GM06990 (cell line): ENCODE measurements around the gene CCDC9B.

Experiments used
- DNase-seq: peaks from one replicate; pipeline ENCODE4 v3.0.0-alpha.2; 2011; ENCODE audit not compliant: insufficient read length; ENCODE audit errors: extremely low read depth
- H3K27me3 ChIP-seq: replicated peaks from 2 replicates; pipeline ENCODE4 v1.6.0; 2011; ENCODE audit warnings: low read length; ENCODE audit not compliant: control insufficient read depth, insufficient read depth
- H3K36me3 ChIP-seq: 2 replicates; pipeline ENCODE4 v1.5.1; 2011; ENCODE audit warnings: low read length; ENCODE audit not compliant: control insufficient read depth, insufficient read depth
- H3K4me3 ChIP-seq: replicated peaks from 2 replicates; pipeline ENCODE4 v1.5.1; 2011; ENCODE audit warnings: low read depth, mild to moderate bottlenecking, control low read depth, low read length
- CTCF ChIP-seq: IDR thresholded peaks from 2 replicates; pipeline ENCODE4 v1.5.1; 2011; ENCODE audit warnings: low read length, control low read depth, mild to moderate bottlenecking, inconsistent platforms; ENCODE audit not compliant: insufficient read depth, poor library complexity, severe bottlenecking

The CCDC9B gene

GRCh38 chr15:40282147-40282868, 58.4 kb downstream of the CCDC9B start:
- TF ChIP-seq CTCF, result peak; percentile 32
- no peaks in the 10 kb centered on the region; the same call in none of the 2 replicates for H3K27me3 ChIP-seq
- no peaks in the 10 kb centered on the region for H3K36me3 ChIP-seq
- peak overlapping the region; percentile 57 for H3K4me3 ChIP-seq
- DNase-seq, result peak; percentile 63

GRCh38 chr15:40281801-40282146, 59.0 kb downstream of the CCDC9B start:
- DNase-seq, result no peak
- no peak for TF ChIP-seq CTCF
- no peaks in the 10 kb centered on the region for H3K36me3 ChIP-seq
- peak overlapping the region; percentile 57 for H3K4me3 ChIP-seq
- H3K27me3 ChIP-seq, result no peaks in the 10 kb centered on the region; the same call in none of the 2 replicates
